H1 (cell line): ENCODE measurements around the gene PLA2G4F. TPM values are rescaled to one million over a fixed set of nuclear protein-coding genes. Genes with fewer than 3 reads are reported as not detected.

Source experiments
- ASH2L ChIP-seq: fragments of 200-600, 300-600 bp; sonication (generic); IDR thresholded peaks from one replicate; pipeline ENCODE4 v1.7.1; 2017; ENCODE audit warnings: low read length
- KDM5A ChIP-seq: fragments of 200-600 bp; IDR thresholded peaks from 2 replicates; pipeline ENCODE4 v1.7.1; 2012; ENCODE audit warnings: mild to moderate bottlenecking, low read length, inconsistent platforms, mixed read lengths
- POU5F1 ChIP-seq: IDR thresholded peaks from 2 replicates; pipeline ENCODE4 v1.6.1; 2011; ENCODE audit warnings: low read depth, mild to moderate bottlenecking, low read length, moderate library complexity
- polyA plus RNA-seq, 7 experiments: library from polyadenylated mRNA; depleted of rRNA in 3 of 7; stranded (reverse) in 5 of 7; unstranded in 2 of 7; fragments of >200 nt in 5 of 7; fragments of 200-250 nt in 2 of 7; gene quantifications; 1 replicate in 5 of 7; 2 replicates in 1 of 7; 4 replicates in 1 of 7; pipeline versions ENCODE4 v1.2.1 to v1.2.3, GENCODE V29; 2011 to 2013; ENCODE audit warnings: missing spikeins in 2 of 7, mixed read lengths in 2 of 7
- total RNA-seq: library from RNA; stranded (reverse); fragmentation: NEBNext Ultra II Directional; extraction: Animal tissue kit (Norgen Biotek cat#: 25700); gene quantifications from 2 replicates; pipeline ENCODE4 v1.2.1, GENCODE V29; 2021
- TF ChIP-seq, protein P1 (sequence below): IDR thresholded peaks from 2 replicates; pipeline ENCODE4 v1.6.1; 2011; ENCODE audit warnings: low read depth, mild to moderate bottlenecking, low read length; ENCODE audit not compliant: insufficient read depth

Gene PLA2G4F
- total and polyA plus RNA-seq, 2 of the 8 experiments (the other 6 are each of a cell fraction or from before 2014, with no cell fraction given), result not detected

- TF ChIP-seq, protein P1, sequence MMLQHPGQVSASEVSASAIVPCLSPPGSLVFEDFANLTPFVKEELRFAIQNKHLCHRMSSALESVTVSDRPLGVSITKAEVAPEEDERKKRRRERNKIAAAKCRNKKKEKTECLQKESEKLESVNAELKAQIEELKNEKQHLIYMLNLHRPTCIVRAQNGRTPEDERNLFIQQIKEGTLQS, result no peak
- TF ChIP-seq KDM5A, result no peak
- TF ChIP-seq ASH2L, result no peak
- no peak for TF ChIP-seq POU5F1
These were observed 66.1 kb downstream of the PLA2G4F start (continued) for GRCh38 chr15:42090370-42090769.
